ENCODE results near the gene ARHGEF1.

The ARHGEF1 gene, protein sequence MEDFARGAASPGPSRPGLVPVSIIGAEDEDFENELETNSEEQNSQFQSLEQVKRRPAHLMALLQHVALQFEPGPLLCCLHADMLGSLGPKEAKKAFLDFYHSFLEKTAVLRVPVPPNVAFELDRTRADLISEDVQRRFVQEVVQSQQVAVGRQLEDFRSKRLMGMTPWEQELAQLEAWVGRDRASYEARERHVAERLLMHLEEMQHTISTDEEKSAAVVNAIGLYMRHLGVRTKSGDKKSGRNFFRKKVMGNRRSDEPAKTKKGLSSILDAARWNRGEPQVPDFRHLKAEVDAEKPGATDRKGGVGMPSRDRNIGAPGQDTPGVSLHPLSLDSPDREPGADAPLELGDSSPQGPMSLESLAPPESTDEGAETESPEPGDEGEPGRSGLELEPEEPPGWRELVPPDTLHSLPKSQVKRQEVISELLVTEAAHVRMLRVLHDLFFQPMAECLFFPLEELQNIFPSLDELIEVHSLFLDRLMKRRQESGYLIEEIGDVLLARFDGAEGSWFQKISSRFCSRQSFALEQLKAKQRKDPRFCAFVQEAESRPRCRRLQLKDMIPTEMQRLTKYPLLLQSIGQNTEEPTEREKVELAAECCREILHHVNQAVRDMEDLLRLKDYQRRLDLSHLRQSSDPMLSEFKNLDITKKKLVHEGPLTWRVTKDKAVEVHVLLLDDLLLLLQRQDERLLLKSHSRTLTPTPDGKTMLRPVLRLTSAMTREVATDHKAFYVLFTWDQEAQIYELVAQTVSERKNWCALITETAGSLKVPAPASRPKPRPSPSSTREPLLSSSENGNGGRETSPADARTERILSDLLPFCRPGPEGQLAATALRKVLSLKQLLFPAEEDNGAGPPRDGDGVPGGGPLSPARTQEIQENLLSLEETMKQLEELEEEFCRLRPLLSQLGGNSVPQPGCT

DNA sequence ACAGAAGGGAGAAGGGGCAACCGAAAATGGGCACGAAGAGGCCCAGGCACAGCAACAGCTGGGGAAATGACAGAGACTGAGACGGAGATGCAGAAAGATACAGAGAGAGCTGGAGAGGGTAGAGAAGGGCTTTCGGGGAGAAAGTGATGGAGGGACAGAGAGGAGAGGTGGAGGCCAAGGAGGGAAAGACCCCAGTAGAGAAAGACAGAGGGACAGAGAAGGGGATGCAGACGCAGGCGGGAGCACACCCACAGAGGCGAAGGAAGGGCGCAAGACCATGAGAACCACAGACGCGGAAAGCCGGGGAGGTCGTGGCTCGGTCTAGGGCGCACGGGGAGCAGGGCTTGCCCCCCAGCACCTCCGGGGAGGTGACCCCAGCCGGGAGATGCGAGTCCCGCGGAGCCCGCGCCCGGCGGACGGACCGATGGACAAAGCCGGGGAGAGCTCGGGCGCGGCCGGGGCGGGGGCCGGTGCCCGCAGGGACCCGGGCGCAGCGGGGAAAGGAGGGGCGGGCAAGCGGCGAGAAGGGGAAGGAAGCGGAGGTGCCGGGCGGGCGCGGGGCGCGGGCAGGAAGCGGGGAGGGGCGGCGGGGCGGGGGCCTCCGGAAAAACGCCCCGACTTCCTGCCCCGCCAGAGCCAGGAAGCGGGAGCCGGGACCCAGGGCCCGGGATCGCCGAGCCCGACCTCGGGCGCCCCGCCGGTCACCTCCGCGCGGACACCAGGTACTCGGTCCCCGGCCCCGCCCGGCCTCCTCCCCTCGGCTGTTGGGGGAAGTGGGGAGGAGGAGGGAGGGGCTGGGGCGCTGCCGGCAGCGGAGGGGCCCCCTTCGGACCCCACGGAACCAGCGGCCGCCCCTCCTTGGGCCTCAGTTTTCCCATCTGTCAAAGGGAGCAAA, at the start of gene ARHGEF1:
ARHGEF1 (plus strand) TSS at position 617 of the 895 bp plus-strand sequence. CDS start 4,899 bp downstream, outside the sequence.
- H3K4me3 ChIP-seq (ENCODE audit: low read length), result peak within 1 kb of the TSS; percentile 90
- TF ChIP-seq, protein P1, sequence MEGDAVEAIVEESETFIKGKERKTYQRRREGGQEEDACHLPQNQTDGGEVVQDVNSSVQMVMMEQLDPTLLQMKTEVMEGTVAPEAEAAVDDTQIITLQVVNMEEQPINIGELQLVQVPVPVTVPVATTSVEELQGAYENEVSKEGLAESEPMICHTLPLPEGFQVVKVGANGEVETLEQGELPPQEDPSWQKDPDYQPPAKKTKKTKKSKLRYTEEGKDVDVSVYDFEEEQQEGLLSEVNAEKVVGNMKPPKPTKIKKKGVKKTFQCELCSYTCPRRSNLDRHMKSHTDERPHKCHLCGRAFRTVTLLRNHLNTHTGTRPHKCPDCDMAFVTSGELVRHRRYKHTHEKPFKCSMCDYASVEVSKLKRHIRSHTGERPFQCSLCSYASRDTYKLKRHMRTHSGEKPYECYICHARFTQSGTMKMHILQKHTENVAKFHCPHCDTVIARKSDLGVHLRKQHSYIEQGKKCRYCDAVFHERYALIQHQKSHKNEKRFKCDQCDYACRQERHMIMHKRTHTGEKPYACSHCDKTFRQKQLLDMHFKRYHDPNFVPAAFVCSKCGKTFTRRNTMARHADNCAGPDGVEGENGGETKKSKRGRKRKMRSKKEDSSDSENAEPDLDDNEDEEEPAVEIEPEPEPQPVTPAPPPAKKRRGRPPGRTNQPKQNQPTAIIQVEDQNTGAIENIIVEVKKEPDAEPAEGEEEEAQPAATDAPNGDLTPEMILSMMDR (conservative IDR thresholded peaks at IDR 0.05; ENCODE audit: low read depth, low read length), result no peak
- DNase-seq (ENCODE audit: low read depth), result no peak

DNA sequence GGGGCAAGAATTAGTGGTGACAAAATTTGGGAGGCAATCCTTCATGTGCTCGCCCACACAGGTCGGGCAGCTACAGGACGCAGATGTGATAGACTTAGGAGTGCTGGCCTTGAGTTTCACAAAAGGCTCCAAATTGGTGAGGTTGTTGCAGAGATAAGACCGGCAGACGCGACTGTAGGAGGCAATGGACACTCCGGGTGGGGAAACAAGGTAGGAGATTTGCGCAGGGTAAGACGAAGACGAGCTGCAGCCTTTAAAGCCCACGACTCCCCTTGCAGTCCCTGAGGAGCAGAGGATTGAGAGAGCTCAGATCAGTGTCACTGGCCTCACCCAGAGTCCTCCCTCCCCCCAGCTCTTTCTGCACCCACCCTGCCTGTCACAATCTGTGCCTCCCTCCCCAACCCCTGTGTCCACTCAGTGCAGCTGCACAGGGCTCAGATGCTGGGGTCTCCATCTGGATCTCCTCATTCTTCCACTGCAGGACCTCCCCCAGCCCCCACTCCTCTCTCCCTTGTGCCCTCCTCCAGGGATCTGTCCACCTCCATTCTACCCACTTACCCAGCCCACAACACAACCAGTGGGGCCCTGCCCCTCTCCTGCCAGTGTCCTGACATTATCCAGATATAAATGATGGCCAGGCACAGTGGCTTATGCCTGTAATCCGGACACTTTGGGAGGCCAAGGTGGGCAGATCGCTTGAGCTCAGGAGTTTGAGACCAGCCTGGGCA, 44.8 kb upstream of the ARHGEF1 start:
- DNase-seq (ENCODE audit: low read depth), result no peak

DNA sequence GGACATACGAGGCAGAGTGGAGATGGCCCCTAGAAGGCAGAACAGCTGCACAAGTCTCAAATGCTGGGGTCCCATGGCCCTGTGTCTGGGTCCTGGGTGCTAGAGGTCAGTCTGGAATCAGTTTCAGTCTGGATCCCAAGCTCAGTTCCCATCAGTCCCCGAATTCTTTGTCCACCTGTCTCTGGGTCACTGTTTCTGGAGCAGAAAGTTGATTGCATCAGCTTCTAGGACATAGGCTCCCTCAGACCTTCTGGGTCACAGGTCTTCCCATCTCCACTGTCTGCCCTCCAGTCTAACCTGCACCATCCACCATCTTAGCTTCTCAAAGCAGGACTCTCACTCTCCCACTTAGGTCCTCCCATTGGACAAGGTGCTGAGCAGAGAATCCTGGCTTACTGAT, 43.8 kb upstream of the ARHGEF1 start:
- TF ChIP-seq, protein P1 (conservative IDR thresholded peaks at IDR 0.05; ENCODE audit: low read depth, low read length), result no peak
- no peak overlapping the region for H3K4me3 ChIP-seq (ENCODE audit: low read length)
- DNase-seq (ENCODE audit: low read depth), result no peak

More for the DNA sequence above, 44.8 kb upstream of the ARHGEF1 start:
- TF ChIP-seq, protein P1 (conservative IDR thresholded peaks at IDR 0.05; ENCODE audit: low read depth, low read length), result no peak
- H3K4me3 ChIP-seq (ENCODE audit: low read length), result no peak overlapping the region

DNA sequence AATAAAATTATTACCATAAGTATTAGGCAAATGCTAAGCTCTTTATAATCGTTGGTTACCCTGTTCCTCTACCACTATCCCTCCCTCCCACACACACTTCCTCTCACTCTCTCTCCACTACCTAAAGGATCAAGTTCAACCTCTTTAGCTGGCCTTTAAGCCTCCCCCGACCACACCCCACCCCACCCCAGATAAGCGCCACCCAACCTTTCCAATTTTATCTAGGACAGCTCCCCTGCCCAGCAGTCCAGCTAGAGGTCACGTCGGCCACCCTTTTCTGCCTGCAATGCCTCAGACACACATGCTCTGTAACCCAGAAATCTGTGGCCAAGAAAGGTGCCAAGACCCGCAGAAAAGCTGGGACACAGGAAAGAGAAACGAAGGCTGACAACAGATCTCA, 39.6 kb upstream of the ARHGEF1 start:
- no peak for DNase-seq (ENCODE audit: low read depth)
- no peak overlapping the region for H3K4me3 ChIP-seq (ENCODE audit: low read length)
- TF ChIP-seq, protein P1 (conservative IDR thresholded peaks at IDR 0.05; ENCODE audit: low read depth, low read length), result no peak

DNA sequence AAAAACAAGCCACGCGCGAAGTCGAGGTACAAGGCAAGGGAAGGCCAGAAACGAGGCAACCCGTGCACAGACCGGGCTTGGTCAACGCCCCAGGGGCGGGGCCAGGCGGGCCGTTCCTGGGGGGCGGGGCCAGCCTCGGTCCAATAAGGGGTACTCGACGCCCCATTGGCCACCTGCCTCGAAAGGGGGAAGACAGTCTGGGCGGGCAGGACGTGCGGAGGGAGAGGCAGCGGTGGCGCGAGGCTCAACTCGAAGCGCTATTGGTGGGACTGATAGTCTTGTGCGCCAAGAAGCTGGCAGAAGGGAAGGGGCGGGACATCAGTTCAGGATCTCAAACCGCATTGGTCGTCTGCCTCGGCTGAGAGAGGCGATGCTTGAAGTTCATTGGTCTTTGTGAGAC, 38.4 kb upstream of the ARHGEF1 start, which contains the start of gene LYPD4:
LYPD4 (minus strand) TSS at position 83 of the 400 bp plus-strand sequence. CDS start 5,398 bp downstream, outside the sequence.
- H3K4me3 ChIP-seq (ENCODE audit: low read length), result no peak within 1 kb of the TSS
- TF ChIP-seq, protein P1 (conservative IDR thresholded peaks at IDR 0.05; ENCODE audit: low read depth, low read length), result no peak
- no peak for DNase-seq (ENCODE audit: low read depth)

DNA sequence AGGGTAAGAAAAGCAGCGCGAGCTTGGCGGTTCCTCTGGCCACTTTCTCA, 38.2 kb upstream of the ARHGEF1 start, which contains the start of gene DMRTC2:
DMRTC2 (plus strand) TSS at position 42 of the 50 bp plus-strand sequence. CDS start 2,387 bp downstream, outside the sequence.
- TF ChIP-seq, protein P1 (conservative IDR thresholded peaks at IDR 0.05; ENCODE audit: low read depth, low read length), result no peak
- H3K4me3 ChIP-seq (ENCODE audit: low read length), result no peak within 1 kb of the TSS
- no peak for DNase-seq (ENCODE audit: low read depth)
